Measurements from ENCODE around the gene ZC3H18.

DNA sequence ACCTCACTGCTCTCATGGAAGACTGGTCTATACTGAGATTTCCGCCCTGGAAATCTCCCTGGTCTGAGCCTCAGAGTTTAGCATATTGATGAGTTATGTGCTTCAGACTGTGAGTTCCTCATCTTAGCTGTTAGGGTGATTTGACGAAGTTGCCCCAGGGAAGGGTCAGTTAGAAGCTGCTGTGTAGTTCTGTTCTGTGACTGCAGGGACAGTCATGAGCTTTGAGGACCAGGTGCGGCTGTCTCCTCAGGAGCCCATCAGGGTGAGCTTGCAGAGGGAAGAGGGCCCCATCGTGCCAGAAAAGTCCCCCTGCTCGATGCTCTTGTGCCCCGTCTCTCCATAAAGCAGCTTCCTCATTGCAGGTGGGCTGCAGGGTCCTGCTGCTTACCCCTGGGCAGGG lies 39.9 kb downstream of the ZC3H18 start:
- no peak for TF ChIP-seq EZH2 (optimal IDR thresholded peaks at IDR 0.05; ENCODE audit: low read depth, low read length)
- TF ChIP-seq, protein P1, sequence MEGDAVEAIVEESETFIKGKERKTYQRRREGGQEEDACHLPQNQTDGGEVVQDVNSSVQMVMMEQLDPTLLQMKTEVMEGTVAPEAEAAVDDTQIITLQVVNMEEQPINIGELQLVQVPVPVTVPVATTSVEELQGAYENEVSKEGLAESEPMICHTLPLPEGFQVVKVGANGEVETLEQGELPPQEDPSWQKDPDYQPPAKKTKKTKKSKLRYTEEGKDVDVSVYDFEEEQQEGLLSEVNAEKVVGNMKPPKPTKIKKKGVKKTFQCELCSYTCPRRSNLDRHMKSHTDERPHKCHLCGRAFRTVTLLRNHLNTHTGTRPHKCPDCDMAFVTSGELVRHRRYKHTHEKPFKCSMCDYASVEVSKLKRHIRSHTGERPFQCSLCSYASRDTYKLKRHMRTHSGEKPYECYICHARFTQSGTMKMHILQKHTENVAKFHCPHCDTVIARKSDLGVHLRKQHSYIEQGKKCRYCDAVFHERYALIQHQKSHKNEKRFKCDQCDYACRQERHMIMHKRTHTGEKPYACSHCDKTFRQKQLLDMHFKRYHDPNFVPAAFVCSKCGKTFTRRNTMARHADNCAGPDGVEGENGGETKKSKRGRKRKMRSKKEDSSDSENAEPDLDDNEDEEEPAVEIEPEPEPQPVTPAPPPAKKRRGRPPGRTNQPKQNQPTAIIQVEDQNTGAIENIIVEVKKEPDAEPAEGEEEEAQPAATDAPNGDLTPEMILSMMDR (IDR thresholded peaks at IDR 0.05; ENCODE audit: low read length): no peak
- TF ChIP-seq EZH2phosphoT487 (IDR thresholded peaks at IDR 0.05; ENCODE audit: low read length): no peak

All from MM.1S (cell line).